HG03097 (cell line): Measurements from ENCODE around the gene CHKB.
"Not testable (repeated sequence)": the region's sequence is repeated elsewhere in the genome, so short reads cannot be mapped to it uniquely, and the experiment has no call there.

ENCODE experiments used
- ATAC-seq: cut with Tn5 transposase; IDR thresholded peaks from one replicate; pipeline ENCODE4 v1.9.1; 2021; ENCODE audit not compliant: unreplicated experiment, low FRiP score

CHKB gene, protein sequence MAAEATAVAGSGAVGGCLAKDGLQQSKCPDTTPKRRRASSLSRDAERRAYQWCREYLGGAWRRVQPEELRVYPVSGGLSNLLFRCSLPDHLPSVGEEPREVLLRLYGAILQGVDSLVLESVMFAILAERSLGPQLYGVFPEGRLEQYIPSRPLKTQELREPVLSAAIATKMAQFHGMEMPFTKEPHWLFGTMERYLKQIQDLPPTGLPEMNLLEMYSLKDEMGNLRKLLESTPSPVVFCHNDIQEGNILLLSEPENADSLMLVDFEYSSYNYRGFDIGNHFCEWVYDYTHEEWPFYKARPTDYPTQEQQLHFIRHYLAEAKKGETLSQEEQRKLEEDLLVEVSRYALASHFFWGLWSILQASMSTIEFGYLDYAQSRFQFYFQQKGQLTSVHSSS

DNA sequence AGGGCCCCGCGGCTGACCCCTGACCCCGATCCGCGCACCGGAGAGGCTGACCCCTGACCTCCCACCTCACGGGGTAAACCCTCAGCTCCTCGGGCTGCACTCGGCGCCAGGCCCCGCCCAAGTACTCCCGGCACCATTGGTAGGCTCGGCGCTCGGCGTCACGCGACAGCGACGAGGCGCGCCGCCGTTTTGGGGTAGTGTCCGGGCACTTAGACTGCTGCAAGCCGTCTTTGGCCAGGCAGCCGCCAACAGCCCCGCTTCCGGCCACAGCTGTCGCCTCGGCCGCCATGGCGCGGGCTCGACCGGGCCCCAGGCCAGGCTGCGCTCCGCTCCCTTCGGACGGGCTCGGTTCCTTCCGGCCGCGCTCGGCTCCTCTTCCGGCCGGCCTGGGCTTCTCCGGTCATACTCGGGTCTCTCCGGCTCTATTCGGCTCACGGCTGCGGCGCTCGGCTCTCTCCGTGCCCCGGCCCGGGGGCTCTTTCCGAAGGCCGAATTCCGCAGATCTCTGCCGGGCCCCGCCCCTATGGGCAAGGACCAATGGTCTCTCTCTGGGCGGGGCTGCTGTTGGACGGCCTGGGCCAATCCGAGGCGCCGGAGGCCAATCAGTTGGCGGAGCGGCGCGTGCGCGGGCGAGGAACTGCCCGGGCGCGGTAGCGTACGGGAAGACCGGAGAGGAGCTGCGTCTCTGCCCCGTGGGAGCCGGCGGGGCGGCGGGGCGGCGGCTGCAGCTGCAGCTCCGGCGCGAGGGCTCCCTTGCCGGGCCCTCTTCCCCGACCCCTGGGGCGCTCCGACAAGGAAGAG, at the start of gene CHKB:
Gene CHKB (minus strand): TSS at position 357 of the 801 bp plus-strand sequence. CDS start 68 bp downstream, at position 289.
- ATAC-seq, result peak; percentile 81

DNA sequence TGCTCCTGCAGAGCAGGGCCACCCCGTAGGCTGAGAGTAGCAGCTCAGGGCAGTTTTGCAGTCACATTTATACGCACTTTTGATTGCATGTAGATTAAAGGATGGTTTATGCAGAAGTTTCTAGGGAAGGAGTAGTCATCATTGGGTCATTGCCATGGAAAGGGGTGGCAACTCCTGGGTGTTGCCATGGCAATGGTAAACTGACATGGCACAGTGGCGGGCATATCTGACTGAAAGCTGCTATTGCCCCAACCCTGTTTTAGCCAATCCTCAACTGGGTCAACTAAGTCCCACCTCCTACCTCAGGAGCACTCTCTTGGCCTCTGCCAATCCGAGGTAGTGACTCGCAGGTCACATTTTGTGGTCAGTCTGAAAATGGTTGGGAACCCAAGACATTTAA, 47.7 kb upstream of the CHKB start:
- ATAC-seq, result no peak

DNA sequence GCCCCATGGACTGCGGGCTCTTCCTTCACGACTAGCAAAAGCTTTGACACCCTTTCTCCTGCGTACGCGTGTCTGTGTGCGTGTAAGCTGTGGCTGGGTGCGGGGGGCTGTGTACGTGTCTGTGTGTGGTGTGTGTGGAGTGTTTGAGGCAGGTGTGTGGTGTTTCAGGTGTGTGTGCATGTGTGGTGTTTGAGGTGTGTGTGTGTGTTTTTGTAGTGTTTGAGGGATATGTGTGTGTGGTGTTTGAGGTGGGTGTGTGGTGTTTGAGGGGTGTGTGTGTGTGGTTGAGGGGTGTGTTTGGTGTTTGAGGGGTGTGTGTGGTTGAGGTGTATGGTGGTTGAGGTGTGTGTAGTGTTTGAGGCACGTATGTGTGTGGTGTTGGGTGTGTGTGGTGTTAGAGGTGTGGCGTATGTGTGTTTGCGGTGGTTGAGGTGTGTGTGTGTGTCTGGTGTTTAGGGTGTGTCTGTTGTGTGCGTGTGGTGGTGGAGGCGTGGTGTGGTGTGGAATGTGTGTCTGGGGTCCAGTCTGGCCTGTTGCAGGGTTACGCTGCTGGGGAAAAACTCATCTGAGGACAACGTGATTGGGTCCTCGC, 46.0 kb upstream of the CHKB start:
- no peak for ATAC-seq

DNA sequence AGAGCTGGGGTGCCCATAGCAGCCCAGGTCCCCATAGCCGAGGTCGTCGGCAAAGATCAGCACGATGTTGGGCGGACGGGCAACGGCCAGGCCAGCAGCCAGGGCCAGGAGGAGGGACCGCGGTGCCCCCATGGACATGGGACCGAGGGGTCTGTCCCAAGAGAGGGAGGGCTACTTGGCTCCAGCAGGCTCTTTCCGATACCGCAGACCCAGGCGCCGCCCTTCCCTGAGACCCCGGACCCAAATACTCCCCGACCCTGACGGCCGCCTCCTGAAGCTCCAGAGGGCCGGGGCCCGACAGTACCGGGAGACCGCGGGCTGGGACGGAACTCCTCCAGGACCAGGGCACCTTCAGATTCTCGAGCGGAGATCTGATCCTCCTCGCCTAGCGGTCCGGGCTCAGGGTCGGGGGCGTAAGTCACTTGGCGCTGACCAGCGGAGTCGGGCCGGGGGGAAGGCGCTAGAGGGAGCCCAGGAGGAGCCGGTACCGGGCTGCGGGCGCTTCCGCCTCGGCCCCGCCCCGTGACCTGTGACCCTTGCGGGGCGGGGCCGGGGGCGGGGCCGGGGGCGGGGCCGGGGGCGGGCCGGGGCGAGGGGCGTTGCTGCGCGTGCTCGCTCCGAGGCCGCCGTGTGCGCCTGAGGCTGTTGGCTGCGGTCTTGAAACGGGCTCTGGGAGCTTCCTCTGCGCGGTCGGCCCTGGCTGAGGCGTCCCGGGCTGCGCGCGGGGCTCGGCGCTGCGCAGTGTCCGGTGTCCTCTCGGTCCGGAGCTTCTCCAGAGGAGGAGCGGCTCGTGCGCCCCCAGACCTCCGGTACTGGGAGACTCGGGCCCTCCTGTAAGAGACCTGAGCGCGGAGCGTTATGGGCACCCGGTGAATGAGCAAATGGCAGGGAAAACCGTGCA, 45.2 kb upstream of the CHKB start, which contains the start of gene ARSA:
Gene ARSA (minus strand): TSS at position 511 of the 901 bp plus-strand sequence. CDS start 373 bp downstream, at position 138.
- peak; percentile 53 for ATAC-seq

DNA sequence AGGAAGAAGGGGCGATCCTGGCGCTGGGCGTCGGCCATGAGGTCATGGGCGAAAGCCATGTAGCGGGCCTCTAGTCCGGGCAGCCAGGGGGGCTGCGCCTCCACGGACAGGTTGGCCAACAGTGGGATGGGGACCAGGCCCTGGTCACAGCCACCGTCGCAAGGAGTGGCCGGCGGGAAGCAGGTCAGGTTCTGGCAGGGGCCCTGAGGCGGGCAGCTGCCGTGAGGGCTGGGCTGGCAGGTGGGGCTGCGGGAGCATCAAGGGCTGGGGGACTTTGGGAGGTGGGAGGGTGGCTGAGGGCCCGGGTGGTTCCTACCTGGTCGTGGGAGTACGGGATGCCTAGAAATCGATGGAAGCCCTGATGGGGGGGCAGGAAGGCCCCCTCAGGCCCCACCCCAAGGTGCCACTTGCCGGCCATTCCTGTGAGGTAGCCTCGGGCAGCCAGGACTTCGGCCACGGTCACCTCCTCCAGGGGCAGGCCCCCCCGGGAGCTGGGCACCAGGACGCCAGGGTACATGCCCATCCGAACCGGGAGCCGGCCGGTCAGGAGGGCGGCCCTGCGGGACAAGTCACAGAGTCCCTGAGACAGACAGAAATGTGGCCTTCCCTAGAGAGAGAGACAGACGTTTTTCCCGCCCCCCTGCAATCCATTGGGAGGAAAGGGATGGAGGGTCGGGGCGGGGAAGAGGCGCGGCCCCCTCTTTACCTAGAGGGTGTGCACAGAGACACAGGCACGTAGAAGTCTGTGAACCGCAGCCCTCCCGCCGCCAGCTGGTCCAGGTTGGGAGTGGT, 44.4 kb upstream of the CHKB start:
- no peak for ATAC-seq

DNA sequence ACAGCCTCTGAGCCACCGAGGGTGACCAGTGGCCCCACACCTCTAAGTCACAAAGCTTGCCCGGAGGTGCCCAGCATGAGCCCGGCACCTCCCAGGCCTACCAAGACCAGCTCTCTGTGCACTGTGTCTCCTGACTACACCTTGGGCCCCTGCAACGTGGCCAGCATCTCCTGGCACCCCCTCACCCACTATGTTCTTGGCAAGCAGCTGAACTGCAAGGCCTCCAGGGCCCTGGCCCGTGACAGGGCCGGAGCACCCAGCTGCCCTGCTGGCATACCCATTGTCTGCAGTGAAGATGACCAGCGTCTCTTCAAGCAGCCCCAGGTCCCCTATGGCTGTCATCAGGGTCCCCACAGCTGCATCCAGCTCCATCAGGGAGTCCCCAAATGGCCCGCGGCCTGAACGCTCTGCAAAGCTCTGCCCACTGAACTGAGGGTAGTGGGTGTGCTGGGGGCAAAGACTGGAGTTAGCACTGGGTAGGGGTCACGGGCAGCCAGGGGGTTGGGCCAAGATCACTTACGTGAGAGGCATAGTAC, 43.7 kb upstream of the CHKB start:
- ATAC-seq, result no peak

DNA sequence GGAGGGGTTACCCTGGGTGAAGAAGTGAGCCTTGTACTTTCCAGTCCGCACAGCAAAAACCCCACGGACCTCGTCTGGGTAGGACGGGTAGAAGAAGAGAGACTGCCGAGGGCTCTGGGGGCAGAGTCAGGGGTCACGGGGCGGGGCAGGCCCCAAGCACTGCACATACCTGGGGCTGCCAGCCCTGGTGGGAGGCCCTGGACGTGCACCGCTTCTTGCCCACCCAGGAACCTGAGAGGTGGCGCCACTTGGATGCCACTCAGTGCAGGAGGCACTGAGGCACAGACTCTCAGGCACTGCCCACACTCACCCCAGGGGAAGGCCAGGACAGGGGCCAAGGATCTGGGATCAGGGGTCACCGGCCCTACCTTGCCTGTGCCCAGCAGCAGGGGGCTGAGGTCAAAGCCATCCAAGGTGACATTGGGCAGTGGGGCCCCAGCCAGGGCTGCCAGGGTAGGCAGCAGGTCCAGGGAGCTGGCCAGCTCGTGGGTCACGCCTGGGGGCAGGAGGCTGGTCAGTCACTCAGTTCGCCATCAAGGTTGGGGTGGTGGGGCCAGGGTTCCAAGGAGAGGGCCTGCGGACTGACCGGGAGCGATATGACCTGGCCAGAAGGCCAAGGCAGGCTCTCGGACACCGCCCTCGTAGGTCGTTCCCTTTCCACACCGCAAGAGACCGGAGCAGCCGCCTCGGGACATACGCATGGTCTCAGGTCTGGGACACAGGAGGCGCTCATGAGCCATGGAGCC, 43.1 kb upstream of the CHKB start:
- no peak for ATAC-seq

DNA sequence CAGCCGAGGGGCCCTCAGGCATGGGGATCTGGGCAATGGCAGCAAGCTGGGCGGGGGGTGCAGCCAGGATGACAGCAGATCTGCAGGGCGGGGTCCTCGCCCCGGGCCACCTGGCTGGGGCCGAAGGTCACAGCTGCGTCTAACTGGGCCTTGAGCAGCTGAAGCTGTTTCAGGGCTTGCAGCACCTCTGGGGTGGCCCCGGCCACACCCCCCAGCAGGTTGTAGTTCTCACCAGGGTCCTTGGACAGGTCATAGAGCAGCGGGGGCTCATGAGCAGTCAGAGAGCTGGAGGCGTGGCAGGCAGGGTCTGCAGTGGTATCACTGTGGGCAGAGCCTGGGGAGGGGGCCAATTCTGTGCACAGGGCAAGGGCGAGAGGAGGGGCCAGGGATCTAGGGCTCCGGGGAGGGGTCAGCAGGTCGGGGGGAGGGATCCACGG, 42.5 kb upstream of the CHKB start:
- no peak for ATAC-seq

DNA sequence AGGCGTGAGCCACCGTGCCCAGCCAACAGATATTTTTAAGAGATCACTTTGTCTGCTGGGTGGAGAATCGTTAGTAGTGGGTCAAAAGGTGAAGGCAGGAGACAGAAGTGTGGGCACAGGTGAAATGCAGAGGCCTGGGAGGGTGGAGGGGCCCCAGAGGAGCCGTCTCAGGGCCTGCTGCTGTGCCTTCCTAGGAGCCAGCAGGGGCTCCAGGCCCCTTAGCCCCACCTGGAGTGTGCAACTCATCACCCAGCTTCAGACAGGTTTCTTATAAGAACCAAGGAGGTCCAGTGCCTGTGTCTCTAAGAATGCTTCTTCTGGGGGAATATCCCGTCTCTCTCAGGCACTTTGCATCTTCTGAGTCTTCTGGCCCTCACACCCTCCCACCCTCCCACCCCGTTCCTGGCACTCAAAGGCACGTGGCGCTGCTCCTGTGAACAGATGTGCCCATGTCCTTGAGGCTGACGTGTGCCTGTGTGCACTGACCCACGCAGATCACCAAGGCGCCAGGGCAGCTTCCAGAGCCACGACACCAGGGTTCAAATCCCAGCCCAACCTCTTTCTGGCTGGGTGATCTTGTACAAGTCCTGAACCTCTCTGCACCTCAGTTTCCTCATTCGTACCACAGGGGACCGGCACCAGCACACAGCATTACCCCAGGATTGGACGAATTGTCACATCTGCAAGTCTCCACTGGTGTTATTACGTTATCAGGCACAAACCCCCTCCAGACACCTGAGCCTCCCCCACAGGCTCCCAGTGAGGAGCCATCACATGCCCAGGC, 41.9 kb upstream of the CHKB start:
- no peak for ATAC-seq

DNA sequence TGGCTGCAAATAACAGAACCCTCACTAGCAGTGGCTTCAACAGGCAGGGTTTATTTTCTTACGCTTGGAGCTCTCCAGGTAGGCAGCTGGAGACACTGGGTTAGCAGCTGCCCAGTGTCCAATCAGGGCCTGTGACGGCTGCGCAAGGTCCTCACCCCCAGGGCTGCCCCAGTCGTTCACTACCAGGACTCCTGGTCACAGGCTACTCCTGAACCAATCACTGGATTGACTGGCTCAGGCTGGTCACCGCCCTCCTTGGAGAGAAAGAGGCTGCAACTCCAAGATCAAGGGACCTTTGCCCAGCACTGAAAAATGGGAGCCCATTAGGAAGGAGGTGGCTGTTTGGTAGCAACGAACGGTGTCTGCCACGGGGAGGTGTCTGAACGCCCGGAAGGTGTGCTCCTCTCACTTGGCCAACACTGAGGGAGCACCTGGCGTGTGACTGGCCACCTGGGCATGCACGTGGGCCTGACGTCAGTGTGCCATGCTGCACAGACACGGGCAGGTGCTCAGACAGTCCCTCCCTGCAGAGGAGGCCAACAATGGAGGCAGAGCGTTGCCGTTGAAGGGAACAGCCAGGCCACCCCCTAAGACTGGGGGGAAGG, 40.2 kb upstream of the CHKB start:
- no peak for ATAC-seq

DNA sequence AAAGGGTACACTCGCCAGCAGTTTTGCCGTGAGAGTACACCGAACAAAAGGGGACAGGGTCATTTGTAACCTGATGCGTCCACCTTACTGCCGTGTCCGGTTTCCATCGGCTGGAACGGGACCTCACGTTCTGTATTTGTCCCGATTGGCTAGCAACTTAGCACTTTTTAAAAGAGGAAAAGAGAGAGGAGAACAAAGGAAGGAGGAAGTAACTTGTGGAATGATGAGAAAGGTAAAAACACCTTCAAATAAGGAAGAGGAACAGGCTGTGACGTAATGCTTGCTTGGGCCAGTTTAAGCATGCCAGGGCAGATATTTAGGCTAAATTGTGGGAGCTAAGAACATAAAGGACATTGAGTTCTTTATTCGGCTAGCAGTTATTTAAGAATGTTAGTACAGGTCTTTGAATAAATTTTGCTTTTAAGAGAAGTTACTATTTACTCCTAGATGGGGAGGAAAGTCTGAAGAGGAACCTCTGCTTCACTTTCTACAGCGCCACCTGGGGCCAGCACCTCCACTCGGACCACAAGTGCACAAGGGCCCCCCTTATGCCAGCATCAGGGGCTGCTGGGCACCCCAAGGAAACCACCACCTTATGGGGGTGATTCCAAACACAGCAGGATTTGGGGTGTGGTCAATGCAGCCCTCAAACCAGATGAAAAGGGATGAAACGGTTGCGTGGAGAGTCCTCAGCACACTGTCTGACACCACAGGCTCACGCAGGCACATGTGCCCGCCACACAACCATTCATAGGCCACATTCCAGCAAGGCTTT, 39.5 kb upstream of the CHKB start:
- no peak for ATAC-seq

DNA sequence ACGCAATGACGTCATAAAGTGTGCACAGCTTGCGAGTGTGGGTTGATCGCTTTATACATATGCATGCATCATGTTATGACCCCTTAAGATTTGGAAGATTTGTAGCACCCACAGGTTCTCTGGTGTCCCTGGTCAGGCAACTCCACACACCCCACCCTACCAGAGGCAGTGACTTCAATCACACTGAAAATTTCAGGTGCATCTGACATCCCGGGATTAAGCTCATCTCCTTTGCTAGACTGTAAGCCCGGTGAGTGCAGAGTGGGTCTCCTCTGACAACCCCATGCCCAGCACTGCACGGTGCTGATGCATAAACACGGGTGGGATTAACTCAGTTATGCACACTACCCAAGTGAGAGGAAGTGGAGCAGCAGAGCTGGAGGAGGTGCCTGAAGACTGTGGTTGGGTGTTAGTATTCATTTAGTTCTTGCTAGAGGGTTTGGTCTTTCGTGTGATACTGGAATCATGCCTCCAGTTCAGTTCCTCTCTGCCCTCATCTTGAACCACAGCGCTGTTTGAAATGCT, 38.8 kb upstream of the CHKB start:
- ATAC-seq, result no peak

DNA sequence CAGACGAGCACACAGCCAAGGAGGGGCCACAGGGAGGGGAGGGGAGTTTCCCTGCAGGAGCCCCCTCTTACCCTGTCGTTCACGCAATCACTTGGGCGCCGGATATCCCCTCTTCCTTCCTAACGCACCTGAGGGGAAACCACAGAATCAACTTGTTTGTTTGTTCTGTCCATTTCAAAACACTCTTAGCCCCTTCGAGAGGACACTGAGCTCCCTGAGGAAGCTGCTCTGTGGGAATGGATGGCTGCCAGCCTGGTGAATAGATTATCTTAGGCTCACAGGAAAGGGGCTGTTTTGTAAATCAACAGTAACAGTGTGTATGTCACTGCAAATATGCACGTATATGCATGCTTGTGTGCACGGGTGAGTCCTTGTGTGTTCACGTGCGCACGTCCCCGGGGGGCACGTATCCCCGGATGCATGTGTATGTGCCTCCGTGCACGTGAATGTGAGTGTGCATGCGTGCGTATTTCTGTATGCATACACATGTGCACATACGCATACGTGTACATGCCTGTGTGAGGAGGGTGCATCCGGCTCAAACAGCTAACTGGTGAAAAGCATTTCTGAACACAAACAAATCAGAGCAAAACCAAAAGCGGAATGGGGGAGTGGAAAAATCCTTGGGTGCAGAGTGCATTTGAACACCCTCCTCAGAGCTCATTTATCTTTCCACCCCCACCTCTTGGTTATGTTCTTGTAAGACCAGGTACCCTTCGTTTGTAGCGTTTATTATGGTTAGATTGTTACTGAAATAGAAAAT, 38.1 kb upstream of the CHKB start:
- peak; percentile 31 for ATAC-seq

DNA sequence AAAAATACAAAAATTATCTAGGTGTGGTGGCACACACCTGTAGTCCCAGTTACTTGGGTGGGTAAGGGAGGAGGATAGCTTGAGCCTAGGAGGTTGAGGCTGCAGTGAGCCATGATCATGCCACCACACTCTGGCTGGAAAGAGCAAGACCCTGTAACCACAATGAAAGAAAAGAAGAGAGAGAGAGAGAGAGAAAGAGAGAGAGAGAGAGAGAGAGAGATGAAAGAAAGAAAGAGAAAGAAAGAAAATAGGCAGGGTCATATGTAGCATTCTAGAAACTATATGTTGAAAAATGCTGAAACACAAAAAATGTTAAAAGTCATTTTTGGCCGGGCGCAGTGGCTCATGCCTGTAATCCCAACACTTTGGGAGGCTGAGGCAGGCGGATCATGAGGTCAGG, 31.6 kb upstream of the CHKB start:
- ATAC-seq, result not testable (repeated sequence)

DNA sequence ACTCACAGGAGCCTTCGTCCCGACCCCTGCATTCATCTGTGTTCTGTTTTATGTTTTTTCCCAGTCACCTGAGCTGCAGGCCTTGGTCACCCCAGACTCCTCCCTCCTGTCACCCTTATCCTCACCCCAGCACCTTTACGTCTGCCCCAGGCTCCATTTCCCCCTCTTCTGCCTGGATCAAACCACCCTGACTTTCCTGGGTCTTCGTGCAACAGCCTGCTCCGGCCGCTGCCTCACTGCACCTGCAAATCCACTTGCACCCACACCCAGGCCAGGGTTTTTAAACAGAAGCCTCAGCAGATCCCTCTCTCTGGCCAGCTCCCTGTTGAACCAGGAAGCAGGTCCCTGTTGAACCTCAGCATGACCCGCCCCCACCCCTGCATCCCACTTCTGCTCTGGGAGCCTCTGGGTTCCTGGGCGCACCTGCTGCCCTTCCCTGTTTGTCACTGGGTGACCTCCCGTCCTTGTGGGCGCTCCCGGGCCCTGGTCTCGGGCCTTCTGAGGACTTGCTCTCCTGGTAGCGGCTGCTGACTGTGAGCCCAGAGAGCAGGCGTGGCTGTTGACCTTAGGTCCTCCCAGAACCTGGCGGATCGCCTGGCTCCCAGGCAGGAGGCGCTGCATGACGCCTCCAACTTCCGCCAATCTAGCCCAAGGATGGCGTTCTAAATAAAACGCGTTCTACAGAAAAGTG, 30.8 kb upstream of the CHKB start:
- no peak for ATAC-seq
